Lung (tissue), 12 donors: Measurements from ENCODE around the gene TIGD3. TPM values are rescaled to one million over a fixed set of nuclear protein-coding genes. Genes with fewer than 3 reads are reported as not detected.

Experiments
- ATAC-seq: fragments of 200-7000 bp; cut with Tn5 transposase; one replicate; pipeline ENCODE4 v1.9.1; 2020; ENCODE audit warnings: moderate number of reproducible peaks; ENCODE audit not compliant: insufficient read depth, low FRiP score
- DNase-seq, 3 donors: peaks; one replicate each; pipeline ENCODE4 v3.0.0-alpha.2; 2013 to 2017
- H3K27ac ChIP-seq, 2 donors: one replicate each; pipeline ENCODE4 v1.5.1; 2013; ENCODE audit warnings: mild to moderate bottlenecking in 2 of 2, moderate library complexity in 2 of 2, control low read depth in 1 of 2, inconsistent platforms in 1 of 2, low read depth in 1 of 2, low read length in 1 of 2
- H3K27me3 ChIP-seq, 3 donors: one replicate each; pipeline ENCODE4 v1.5.1; 2013; ENCODE audit warnings: low read length in 2 of 3; ENCODE audit not compliant: control insufficient read depth in 3 of 3, insufficient read depth in 3 of 3
- H3K36me3 ChIP-seq, 4 donors: one replicate each; pipeline ENCODE4 v1.5.1; 2013; ENCODE audit warnings: low read length in 4 of 4, mild to moderate bottlenecking in 1 of 4, moderate library complexity in 1 of 4; ENCODE audit not compliant: control insufficient read depth in 4 of 4, insufficient read depth in 4 of 4
- H3K4me1 ChIP-seq, 5 donors: one replicate each; pipeline ENCODE4 v1.5.1; 2013; ENCODE audit warnings: low read length in 5 of 5, mild to moderate bottlenecking in 2 of 5, moderate library complexity in 1 of 5; ENCODE audit not compliant: control insufficient read depth in 5 of 5, insufficient read depth in 5 of 5
- H3K4me3 ChIP-seq: one replicate; pipeline ENCODE4 v1.5.1; 2013; ENCODE audit warnings: mild to moderate bottlenecking, control low read depth, moderate library complexity
- H3K9ac ChIP-seq, 2 donors: one replicate each; pipeline ENCODE4 v1.5.1; 2013; ENCODE audit warnings: low read length in 2 of 2, control low read depth in 1 of 2; ENCODE audit not compliant: insufficient read depth in 1 of 2
- H3K9me3 ChIP-seq, 4 donors: one replicate each; pipeline ENCODE4 v1.5.1; 2013; ENCODE audit warnings: low read length in 3 of 4, mild to moderate bottlenecking in 1 of 4, moderate library complexity in 1 of 4; ENCODE audit not compliant: control insufficient read depth in 4 of 4, insufficient read depth in 3 of 4
- CTCF ChIP-seq: IDR thresholded peaks from 2 replicates; pipeline ENCODE4 v1.5.1; 2012; ENCODE audit warnings: mild to moderate bottlenecking; ENCODE audit errors: control extremely low read depth, extremely low read depth
- WGBS, 2 donors: extraction: QIAGEN DNeasy Blood & Tissue Kit; methylation state at CpG; one replicate each; pipeline ENCODE4 v1.1.7; 2013; 5-methylcytosine and 5-hydroxymethylcytosine counted together
- polyA plus RNA-seq, 2 donors: library from polyadenylated mRNA; stranded (reverse); fragments of 200-250 nt; gene quantifications; one replicate each; pipeline ENCODE4 v1.2.1, GENCODE V29; 2013
- total RNA-seq, 2 donors: library from RNA; depleted of rRNA in 1 of 2; stranded (reverse); fragments of >200 nt in 1 of 2; gene quantifications; one replicate each; pipeline ENCODE4 v1.2.1, GENCODE V29; 2014 to 2021
- donor health status: control.
- donor health status: control.
- donor health status: Bipolar disorder and iron deficiency.
- donor health status: healthy.
- donor health status: DM: yes; HTN: yes; CAD: no.

Gene TIGD3
- total and polyA plus RNA-seq, 4 donors = 0.21 to 0.27 (median 0.24) TPM; not detected in 1

GRCh38 chr11:65334696-65335295 is 19.8 kb upstream of the TIGD3 start:
- peaks cover 0 to 14% (median 9%) of the 10 kb centered on the region in 5 donors for H3K4me1 ChIP-seq
- H3K27ac ChIP-seq = no peak overlapping the region

GRCh38 chr11:65338676-65339075 is 15.9 kb upstream of the TIGD3 start:
- DNase-seq = no peak
- H3K27ac ChIP-seq = no peak overlapping the region
- no peak for ATAC-seq
- H3K27me3 ChIP-seq = no peaks in the 10 kb centered on the region
- H3K4me3 ChIP-seq = no peak overlapping the region
- H3K36me3 ChIP-seq = peaks cover 17 to 38% (median 27%) of the 10 kb centered on the region in 4 donors
- no peaks in the 10 kb centered on the region for H3K9me3 ChIP-seq
- WGBS, 2 donors = 84 to 88% methylated on average over 7 of the region's 7 CpGs
- H3K4me1 ChIP-seq = peaks cover 0 to 13% (median 9%) of the 10 kb centered on the region in 5 donors
- TF ChIP-seq CTCF = no peak
- no peak overlapping the region for H3K9ac ChIP-seq

More at GRCh38 chr11:65334696-65335295, 19.8 kb upstream of the TIGD3 start:
- no peak for TF ChIP-seq CTCF
- no peak for DNase-seq
- no peaks in the 10 kb centered on the region for H3K27me3 ChIP-seq
- peak overlapping the region; percentile 46 to 86 for H3K9ac ChIP-seq
- WGBS, 2 donors = 25 to 26% methylated on average over 5 of the region's 5 CpGs
- no peaks in the 10 kb centered on the region for H3K9me3 ChIP-seq
- H3K4me3 ChIP-seq = peak overlapping the region; percentile 94
- peaks cover 0 to 9% (median 3%) of the 10 kb centered on the region in 4 donors for H3K36me3 ChIP-seq
- no peak for ATAC-seq

- Histone ChIP-seq H3K4me1 (peaks cover 0 to 4% (median 2%) of the 10 kb centered on the region in 5 donors), H3K27ac (no peak overlapping the region), H3K4me3 (no peak overlapping the region), H3K27me3 (no peaks in the 10 kb centered on the region), H3K36me3 (peaks cover 32 to 51% (median 40%) of the 10 kb centered on the region in 4 donors), H3K9me3 (no peaks in the 10 kb centered on the region), H3K9ac (no peak overlapping the region)
- 96 to 97% methylated on average over 11 of the region's 11 CpGs for WGBS, 2 donors
- DNase-seq (no peak), ATAC-seq (no peak)
- no peak for TF ChIP-seq CTCF
Observed at GRCh38 chr11:65340226-65340625, 14.3 kb upstream of the TIGD3 start.
